ENCODE data around the gene ARHGAP42. TPM values are rescaled to one million over a fixed set of nuclear protein-coding genes. Genes with fewer than 3 reads are reported as not detected.

Gene ARHGAP42
- total RNA-seq, 2 donors from 2014 or later: 5.6 to 13.8 TPM

- H3K27me3 ChIP-seq (replicated peaks; ENCODE audit: insufficient read depth): no peaks in the 10 kb centered on the region
- no peaks in the 10 kb centered on the region for H3K9me3 ChIP-seq
- ATAC-seq (ENCODE audit: insufficient number of reproducible peaks, low FRiP score, low read depth): no peak
- H3K27ac ChIP-seq: no peak overlapping the region
- no peaks in the 10 kb centered on the region for H3K4me1 ChIP-seq (ENCODE audit: control insufficient read depth in 1 of 2, low read depth in 2 of 2)
- no peak overlapping the region for H3K4me3 ChIP-seq
- no peak for DNase-seq (ENCODE audit: low spot score)
- H3K36me3 ChIP-seq: no peaks in the 10 kb centered on the region
- no peak for TF ChIP-seq CTCF (IDR thresholded peaks at IDR 0.05)
Observed at GRCh38 chr11:100875521-100875869, 188.4 kb downstream of the ARHGAP42 start.

GRCh38 chr11:100876815-100877520 is 189.9 kb downstream of the ARHGAP42 start:
- peak overlapping the region in 1 of 2 donors; percentile 58 for H3K27ac ChIP-seq
- no peaks in the 10 kb centered on the region for H3K9me3 ChIP-seq
- ATAC-seq (ENCODE audit: insufficient number of reproducible peaks, low FRiP score, low read depth): peak; percentile 90
- no peak for DNase-seq (ENCODE audit: low spot score)
- no peak overlapping the region for H3K4me3 ChIP-seq
- H3K4me1 ChIP-seq (ENCODE audit: control insufficient read depth in 1 of 2, low read depth in 2 of 2): no peaks in the 10 kb centered on the region
- no peaks in the 10 kb centered on the region for H3K36me3 ChIP-seq
- no peak for TF ChIP-seq CTCF (IDR thresholded peaks at IDR 0.05)
- no peaks in the 10 kb centered on the region for H3K27me3 ChIP-seq (replicated peaks; ENCODE audit: insufficient read depth)

- Histone ChIP-seq H3K36me3 (no peaks in the 10 kb centered on the region), H3K27ac (peak overlapping the region in 1 of 2 donors; percentile 30), H3K9me3 (no peaks in the 10 kb centered on the region), H3K27me3 (replicated peaks; ENCODE audit: insufficient read depth) (no peaks in the 10 kb centered on the region), H3K4me3 (no peak overlapping the region), H3K4me1 (ENCODE audit: control insufficient read depth in 1 of 2, low read depth in 2 of 2) (no peaks in the 10 kb centered on the region)
- DNase-seq (ENCODE audit: low spot score) (no peak), ATAC-seq (ENCODE audit: insufficient number of reproducible peaks, low FRiP score, low read depth) (no peak)
- no peak for TF ChIP-seq CTCF (IDR thresholded peaks at IDR 0.05)
Observed at GRCh38 chr11:100878474-100878873, 191.4 kb downstream of the ARHGAP42 start.

- no peaks in the 10 kb centered on the region for H3K27me3 ChIP-seq (replicated peaks; ENCODE audit: insufficient read depth)
- ATAC-seq (ENCODE audit: insufficient number of reproducible peaks, low FRiP score, low read depth): no peak
- no peak for DNase-seq (ENCODE audit: low spot score)
- no peak overlapping the region for H3K4me3 ChIP-seq
- TF ChIP-seq CTCF (IDR thresholded peaks at IDR 0.05): no peak
- no peaks in the 10 kb centered on the region for H3K36me3 ChIP-seq
- no peak overlapping the region for H3K27ac ChIP-seq
- no peaks in the 10 kb centered on the region for H3K4me1 ChIP-seq (ENCODE audit: control insufficient read depth in 1 of 2, low read depth in 2 of 2)
- H3K9me3 ChIP-seq: no peaks in the 10 kb centered on the region
Observed at GRCh38 chr11:100882957-100883356, 195.9 kb downstream of the ARHGAP42 start.

- Histone ChIP-seq H3K4me1 (ENCODE audit: control insufficient read depth in 1 of 2, low read depth in 2 of 2) (no peaks in the 10 kb centered on the region), H3K9me3 (no peaks in the 10 kb centered on the region), H3K36me3 (no peaks in the 10 kb centered on the region), H3K27me3 (replicated peaks; ENCODE audit: insufficient read depth) (no peaks in the 10 kb centered on the region), H3K4me3 (no peak overlapping the region), H3K27ac (no peak overlapping the region)
- DNase-seq (ENCODE audit: low spot score) (no peak), ATAC-seq (ENCODE audit: insufficient number of reproducible peaks, low FRiP score, low read depth) (no peak)
- TF ChIP-seq CTCF (IDR thresholded peaks at IDR 0.05): no peak
Observed at GRCh38 chr11:100883830-100884229, 196.7 kb downstream of the ARHGAP42 start.
